ENCODE data around the gene CNGA1. TPM values are rescaled to one million over a fixed set of nuclear protein-coding genes. Genes with fewer than 3 reads are reported as not detected.
"Not testable (repeated sequence)": the region's sequence is repeated elsewhere in the genome, so short reads cannot be mapped to it uniquely, and the experiment has no call there.

CNGA1 gene
- polyA plus RNA-seq, 3 donors from 2014 or later: not detected

- peaks cover 2 to 11% (median 4%) of the 10 kb centered on the region in 3 donors for H3K27me3 Mint-ChIP-seq (ENCODE audit: low read depth in 3 of 3)
- H3K4me1 Mint-ChIP-seq, H3K4me3 Mint-ChIP-seq, H3K27ac Mint-ChIP-seq, DNase-seq: not testable (repeated sequence)
- H3K9me3 Mint-ChIP-seq: peaks cover 16 to 26% (median 20%) of the 10 kb centered on the region in 6 donors
- H3K36me3 Mint-ChIP-seq: peaks cover 0 to 12% (median 5%) of the 10 kb centered on the region in 3 donors
Measured at GRCh38 chr4:47992475-47992874, 24.0 kb downstream of the CNGA1 start.

- peaks cover 2 to 11% (median 4%) of the 10 kb centered on the region in 3 donors for H3K27me3 Mint-ChIP-seq (ENCODE audit: low read depth in 3 of 3)
- peaks cover 0 to 12% (median 5%) of the 10 kb centered on the region in 3 donors for H3K36me3 Mint-ChIP-seq
- H3K4me1 Mint-ChIP-seq: peaks cover 3 to 10% of the 10 kb centered on the region in 2 donors
- DNase-seq: no peak
- H3K9me3 Mint-ChIP-seq: peaks cover 13 to 26% (median 20%) of the 10 kb centered on the region in 6 donors
- no peak overlapping the region for H3K27ac Mint-ChIP-seq
- no peak overlapping the region for H3K4me3 Mint-ChIP-seq
Measured at GRCh38 chr4:47990145-47990544, 26.3 kb downstream of the CNGA1 start.

- Mint-ChIP-seq H3K4me3 (no peak overlapping the region), H3K36me3 (no peaks in the 10 kb centered on the region), H3K27me3 (ENCODE audit: low read depth in 3 of 3) (peaks cover 0 to 4% (median 2%) of the 10 kb centered on the region in 3 donors), H3K4me1 (no peaks in the 10 kb centered on the region), H3K27ac (no peak overlapping the region), H3K9me3 (no peaks in the 10 kb centered on the region)
- DNase-seq: no peak
Measured at GRCh38 chr4:47974566-47974965, 41.9 kb downstream of the CNGA1 start.

GRCh38 chr4:47972721-47973120, 43.8 kb downstream of the CNGA1 start:
- H3K9me3 Mint-ChIP-seq: no peaks in the 10 kb centered on the region
- no peaks in the 10 kb centered on the region for H3K36me3 Mint-ChIP-seq
- H3K4me3 Mint-ChIP-seq: no peak overlapping the region
- no peak for DNase-seq
- H3K4me1 Mint-ChIP-seq: no peaks in the 10 kb centered on the region
- peaks cover 2 to 7% (median 4%) of the 10 kb centered on the region in 3 donors for H3K27me3 Mint-ChIP-seq (ENCODE audit: low read depth in 3 of 3)
- no peak overlapping the region for H3K27ac Mint-ChIP-seq

- no peaks in the 10 kb centered on the region for H3K9me3 Mint-ChIP-seq
- H3K27ac Mint-ChIP-seq: no peak overlapping the region
- DNase-seq: no peak
- no peaks in the 10 kb centered on the region for H3K4me1 Mint-ChIP-seq
- no peaks in the 10 kb centered on the region for H3K36me3 Mint-ChIP-seq
- H3K4me3 Mint-ChIP-seq: no peak overlapping the region
- peaks cover 2 to 7% (median 4%) of the 10 kb centered on the region in 3 donors for H3K27me3 Mint-ChIP-seq (ENCODE audit: low read depth in 3 of 3)
Measured at GRCh38 chr4:47972181-47972580, 44.3 kb downstream of the CNGA1 start.

GRCh38 chr4:47968847-47969246, 47.6 kb downstream of the CNGA1 start:
- no peak for DNase-seq
- no peak overlapping the region for H3K27ac Mint-ChIP-seq
- peaks cover 2 to 11% (median 4%) of the 10 kb centered on the region in 3 donors for H3K27me3 Mint-ChIP-seq (ENCODE audit: low read depth in 3 of 3)
- no peaks in the 10 kb centered on the region for H3K36me3 Mint-ChIP-seq
- no peaks in the 10 kb centered on the region for H3K9me3 Mint-ChIP-seq
- H3K4me3 Mint-ChIP-seq: no peak overlapping the region
- H3K4me1 Mint-ChIP-seq: no peaks in the 10 kb centered on the region

GRCh38 chr4:47954677-47955076, 61.8 kb downstream of the CNGA1 start:
- no peaks in the 10 kb centered on the region for H3K36me3 Mint-ChIP-seq
- no peak overlapping the region for H3K4me3 Mint-ChIP-seq
- H3K9me3 Mint-ChIP-seq: no peaks in the 10 kb centered on the region
- DNase-seq: no peak
- no peak overlapping the region for H3K27ac Mint-ChIP-seq
- no peaks in the 10 kb centered on the region for H3K4me1 Mint-ChIP-seq
- peaks cover 2 to 7% (median 2%) of the 10 kb centered on the region in 3 donors for H3K27me3 Mint-ChIP-seq (ENCODE audit: low read depth in 3 of 3)

- Mint-ChIP-seq H3K27me3 (ENCODE audit: low read depth in 3 of 3) (peaks cover 2 to 7% (median 2%) of the 10 kb centered on the region in 3 donors), H3K9me3 (no peaks in the 10 kb centered on the region), H3K4me1 (no peaks in the 10 kb centered on the region), H3K36me3 (no peaks in the 10 kb centered on the region), H3K27ac (no peak overlapping the region), H3K4me3 (no peak overlapping the region)
- DNase-seq: no peak
Measured at GRCh38 chr4:47954245-47954644, 62.2 kb downstream of the CNGA1 start.

- Mint-ChIP-seq H3K36me3 (no peaks in the 10 kb centered on the region), H3K27ac (no peak overlapping the region), H3K4me1 (no peaks in the 10 kb centered on the region), H3K9me3 (no peaks in the 10 kb centered on the region), H3K27me3 (ENCODE audit: low read depth in 3 of 3) (peaks cover 3 to 4% (median 4%) of the 10 kb centered on the region in 3 donors), H3K4me3 (no peak overlapping the region)
- no peak for DNase-seq
Measured at GRCh38 chr4:47945930-47946726, 70.4 kb downstream of the CNGA1 start.

GRCh38 chr4:47942081-47942819, 74.2 kb downstream of the CNGA1 start:
- H3K4me3 Mint-ChIP-seq: no peak overlapping the region
- no peak overlapping the region for H3K27ac Mint-ChIP-seq
- no peaks in the 10 kb centered on the region for H3K36me3 Mint-ChIP-seq
- peaks cover 0 to 6% (median 6%) of the 10 kb centered on the region in 3 donors for H3K27me3 Mint-ChIP-seq (ENCODE audit: low read depth in 3 of 3)
- H3K4me1 Mint-ChIP-seq: no peaks in the 10 kb centered on the region
- H3K9me3 Mint-ChIP-seq: no peaks in the 10 kb centered on the region
- no peak for DNase-seq

GRCh38 chr4:47939456-47939855, 77.0 kb downstream of the CNGA1 start:
- H3K27me3 Mint-ChIP-seq (ENCODE audit: low read depth in 3 of 3): peaks cover 0 to 6% (median 5%) of the 10 kb centered on the region in 3 donors
- H3K27ac Mint-ChIP-seq: no peak overlapping the region
- no peaks in the 10 kb centered on the region for H3K4me1 Mint-ChIP-seq
- H3K9me3 Mint-ChIP-seq: no peaks in the 10 kb centered on the region
- no peak for DNase-seq
- H3K36me3 Mint-ChIP-seq: no peaks in the 10 kb centered on the region
- no peak overlapping the region for H3K4me3 Mint-ChIP-seq

- no peaks in the 10 kb centered on the region for H3K4me1 Mint-ChIP-seq
- no peak overlapping the region for H3K27ac Mint-ChIP-seq
- H3K9me3 Mint-ChIP-seq: no peaks in the 10 kb centered on the region
- H3K36me3 Mint-ChIP-seq: no peaks in the 10 kb centered on the region
- peaks cover 0 to 6% (median 5%) of the 10 kb centered on the region in 3 donors for H3K27me3 Mint-ChIP-seq (ENCODE audit: low read depth in 3 of 3)
- no peak for DNase-seq
- H3K4me3 Mint-ChIP-seq: no peak overlapping the region
Measured at GRCh38 chr4:47936336-47936735, 80.1 kb downstream of the CNGA1 start.

GRCh38 chr4:47933840-47934239, 82.6 kb downstream of the CNGA1 start:
- Mint-ChIP-seq H3K9me3 (no peaks in the 10 kb centered on the region), H3K4me1 (no peaks in the 10 kb centered on the region), H3K27ac (no peak overlapping the region), H3K4me3 (no peak overlapping the region), H3K27me3 (ENCODE audit: low read depth in 3 of 3) (peaks cover under 1 to 3% (median 1%) of the 10 kb centered on the region in 3 donors), H3K36me3 (no peaks in the 10 kb centered on the region)
- peak; percentile 34 to 55 (median 38) for DNase-seq

Measured in immature natural killer cell (primary cell).